Stimulated activated naive B cell treated with anti-CD40 and anti-IgM and Interleukin-4, amounts not matched to agents 10 μg/mL and 1 μg/mL and 100 μg/mL, for 72 hours (primary cell): Measurements from ENCODE around the gene SARDH.

Source experiments
- ATAC-seq, 2 donors: fragments of 150-1000 bp; cut with Tn5 transposase; replicated peaks; 2 replicates each; pipeline ENCODE4 v1.10.0; 2021; ENCODE audit warnings: moderate library complexity in 1 of 2
- DNase-seq: peaks from one replicate; pipeline ENCODE4 v3.0.0; 2021
- H3K27ac Mint-ChIP-seq: one replicate; pipeline ENCODE4 v1.8.0; 2022; ENCODE audit warnings: mild to moderate bottlenecking, mixed read lengths
- H3K27me3 Mint-ChIP-seq, 2 donors: one replicate each; pipeline ENCODE4 v1.8.0; 2022; ENCODE audit warnings: mixed read lengths in 2 of 2
- H3K36me3 Mint-ChIP-seq, 2 donors: one replicate each; pipeline ENCODE4 v1.8.0; 2022; ENCODE audit warnings: mixed read lengths in 2 of 2, mild to moderate bottlenecking in 1 of 2
- H3K4me1 Mint-ChIP-seq, 2 donors: one replicate each; pipeline ENCODE4 v1.8.0; 2022; ENCODE audit warnings: mixed read lengths in 2 of 2, mild to moderate bottlenecking in 1 of 2
- H3K4me3 Mint-ChIP-seq, 2 donors: one replicate each; pipeline ENCODE4 v1.8.0; 2022; ENCODE audit warnings: mild to moderate bottlenecking in 2 of 2, mixed read lengths in 2 of 2, moderate library complexity in 1 of 2
- H3K9me3 Mint-ChIP-seq, 2 donors: one replicate each; pipeline ENCODE4 v1.8.0; 2022; ENCODE audit warnings: mixed read lengths in 2 of 2, mild to moderate bottlenecking in 1 of 2

The SARDH gene

DNA sequence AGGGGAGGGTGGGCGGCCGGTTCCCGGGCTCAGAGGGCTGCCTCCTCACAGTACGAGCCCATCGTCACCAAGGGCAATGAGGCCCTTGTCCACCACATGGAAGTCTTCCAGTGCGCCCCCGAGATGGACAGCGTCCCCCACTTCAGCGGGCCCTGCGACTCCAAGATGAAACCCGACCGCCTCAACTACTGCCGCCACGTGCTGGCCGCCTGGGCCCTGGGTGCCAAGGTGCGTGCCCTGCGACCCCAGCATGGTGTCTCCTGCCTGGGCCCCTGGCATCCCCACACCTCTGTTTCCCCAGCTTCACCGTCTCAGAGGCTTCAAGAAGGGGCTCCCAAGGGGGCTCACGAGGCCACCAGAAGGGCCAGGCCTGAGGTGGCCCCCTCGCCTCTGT, 94.8 kb downstream of the SARDH start:
- no peak overlapping the region for H3K4me3 Mint-ChIP-seq
- H3K4me1 Mint-ChIP-seq: no peaks in the 10 kb centered on the region
- no peaks in the 10 kb centered on the region for H3K9me3 Mint-ChIP-seq
- peaks cover 30 to 41% of the 10 kb centered on the region in 2 donors for H3K27me3 Mint-ChIP-seq
- no peak for ATAC-seq
- DNase-seq: no peak
- H3K36me3 Mint-ChIP-seq: no peaks in the 10 kb centered on the region
- H3K27ac Mint-ChIP-seq: no peak overlapping the region

DNA sequence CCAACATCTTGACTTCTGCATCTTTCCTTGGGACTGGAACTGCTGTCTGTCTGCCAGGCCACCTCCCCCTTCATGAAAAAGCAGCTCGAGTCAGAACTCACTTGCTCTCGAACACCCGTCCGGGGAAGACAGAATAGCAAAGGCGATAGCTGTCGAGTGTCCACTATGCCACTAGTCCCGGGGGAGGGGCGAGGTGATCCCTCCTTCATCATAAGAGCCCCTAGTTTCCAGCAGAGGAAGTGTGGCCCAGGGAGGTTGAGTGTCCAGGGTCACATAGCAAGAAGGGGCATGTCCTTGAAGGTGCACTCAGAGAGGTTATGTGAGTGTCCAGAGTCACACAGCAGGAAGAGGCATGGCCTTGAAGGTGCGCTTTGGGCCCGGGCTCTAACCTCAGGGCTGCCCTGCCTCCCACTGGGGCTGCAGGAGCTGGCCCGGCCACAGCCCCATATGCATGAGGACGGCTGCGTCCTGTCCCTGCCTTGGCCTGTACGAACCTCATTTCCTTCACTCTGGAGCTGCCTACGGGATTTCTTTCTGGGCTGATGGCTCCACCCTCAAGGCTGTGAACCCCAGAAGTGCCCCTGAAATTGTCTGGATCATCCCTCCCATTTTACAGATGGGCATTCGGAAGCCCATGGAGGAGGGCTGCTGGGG, 95.3 kb downstream of the SARDH start:
- no peak for DNase-seq

DNA sequence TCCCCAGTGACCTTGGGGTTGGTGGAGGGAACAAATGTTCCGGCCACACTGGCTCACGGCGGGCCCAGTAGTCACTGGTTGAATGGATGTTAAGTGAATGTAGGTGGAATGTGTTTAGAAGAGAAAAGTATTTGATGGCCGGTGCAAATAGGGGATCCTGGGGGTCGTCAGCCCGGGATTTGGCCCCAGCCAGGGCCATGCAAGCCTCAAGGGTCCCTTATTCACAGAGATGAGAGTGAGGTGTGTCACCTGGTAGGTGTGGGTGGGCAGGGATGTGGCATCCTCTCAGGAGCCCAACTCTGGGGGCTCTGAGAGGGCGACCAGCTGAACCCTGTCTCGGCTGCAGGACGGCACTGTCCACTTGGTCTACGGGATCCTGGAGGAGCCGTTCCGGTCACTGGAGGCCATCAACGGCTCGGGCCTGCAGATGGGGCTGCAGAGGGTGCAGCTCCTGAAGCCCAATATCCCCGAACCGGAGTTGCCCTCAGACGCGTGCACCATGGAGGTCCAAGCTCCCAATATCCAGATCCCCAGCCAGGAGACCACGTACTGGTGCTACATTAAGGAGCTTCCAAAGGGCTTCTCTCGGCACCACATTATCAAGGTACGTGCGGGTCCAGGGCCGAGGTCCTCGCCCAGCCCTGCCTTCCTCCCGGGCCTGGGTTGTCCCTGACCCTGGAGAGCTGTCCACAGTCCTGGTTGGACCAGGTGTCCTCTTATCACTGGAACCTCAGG, 96.1 kb downstream of the SARDH start:
- DNase-seq: no peak
- no peak for ATAC-seq
- H3K36me3 Mint-ChIP-seq: no peaks in the 10 kb centered on the region
- H3K9me3 Mint-ChIP-seq: no peaks in the 10 kb centered on the region
- peaks cover 23 to 29% of the 10 kb centered on the region in 2 donors for H3K27me3 Mint-ChIP-seq
- H3K4me3 Mint-ChIP-seq: no peak overlapping the region
- no peak overlapping the region for H3K27ac Mint-ChIP-seq
- H3K4me1 Mint-ChIP-seq: no peaks in the 10 kb centered on the region

More for the DNA sequence above, 95.3 kb downstream of the SARDH start:
- Mint-ChIP-seq H3K27ac (no peak overlapping the region), H3K4me3 (no peak overlapping the region), H3K36me3 (no peaks in the 10 kb centered on the region), H3K9me3 (no peaks in the 10 kb centered on the region), H3K27me3 (peaks cover 26 to 36% of the 10 kb centered on the region in 2 donors), H3K4me1 (no peaks in the 10 kb centered on the region)
- ATAC-seq: no peak

DNA sequence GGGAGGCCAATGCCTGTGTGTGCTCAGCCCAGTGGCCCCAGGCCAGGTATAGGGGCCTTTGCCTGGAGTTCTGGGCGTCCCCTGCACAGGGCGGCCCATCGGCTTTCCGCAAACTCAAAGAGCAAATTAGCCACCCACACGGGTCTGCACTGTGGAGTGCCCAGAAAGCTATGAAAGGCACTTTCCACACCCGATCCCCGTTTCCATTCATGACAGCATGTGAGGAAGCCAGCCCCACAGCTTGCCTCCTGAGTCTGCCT, 96.8 kb downstream of the SARDH start:
- H3K27me3 Mint-ChIP-seq: peaks cover 25 to 33% of the 10 kb centered on the region in 2 donors
- no peak for DNase-seq
- no peak overlapping the region for H3K4me3 Mint-ChIP-seq
- H3K9me3 Mint-ChIP-seq: no peaks in the 10 kb centered on the region
- H3K27ac Mint-ChIP-seq: no peak overlapping the region
- H3K4me1 Mint-ChIP-seq: no peaks in the 10 kb centered on the region
- ATAC-seq: no peak
- no peaks in the 10 kb centered on the region for H3K36me3 Mint-ChIP-seq

DNA sequence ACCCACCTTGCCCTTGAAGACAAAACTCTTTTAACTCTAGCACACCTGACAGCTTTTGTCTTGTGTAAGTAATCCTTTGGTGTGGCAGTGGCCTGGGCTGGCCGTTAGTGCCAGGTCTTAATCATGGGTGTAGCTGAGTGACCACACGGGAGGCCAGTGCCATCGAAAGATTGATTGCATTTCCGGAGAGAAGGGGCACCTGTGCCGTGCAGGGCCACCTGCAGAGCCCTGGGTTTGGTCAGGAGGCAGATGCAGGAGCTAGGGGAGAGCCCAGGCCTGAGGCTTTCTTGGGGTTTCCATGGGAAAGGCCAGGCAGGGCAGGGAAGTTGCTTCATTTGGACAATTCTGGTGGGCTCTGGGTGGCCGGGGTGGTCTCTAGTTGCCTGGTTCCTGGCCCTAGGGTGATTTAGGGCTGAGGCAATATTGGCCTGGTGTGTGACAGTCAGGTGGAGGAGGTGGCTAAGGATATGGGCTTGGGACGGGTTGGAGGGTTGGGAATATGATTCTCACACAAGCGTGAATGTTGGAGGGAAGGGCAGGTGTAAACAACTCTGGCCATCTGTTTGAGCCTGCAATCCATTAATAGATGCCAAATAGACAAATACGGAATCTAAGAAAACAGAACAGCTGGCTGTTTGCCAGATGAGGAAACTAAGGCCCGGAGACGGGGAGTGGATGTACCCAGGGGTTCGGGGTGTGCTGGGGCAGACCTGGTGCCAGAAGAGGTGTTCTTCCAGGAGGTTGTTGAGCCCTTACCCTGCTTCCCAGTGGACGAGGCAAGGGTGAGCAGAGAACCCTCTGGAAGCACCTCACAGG, 97.4 kb downstream of the SARDH start:
- Mint-ChIP-seq H3K4me1 (no peaks in the 10 kb centered on the region), H3K9me3 (no peaks in the 10 kb centered on the region), H3K27ac (no peak overlapping the region), H3K4me3 (no peak overlapping the region), H3K27me3 (peaks cover 26 to 34% of the 10 kb centered on the region in 2 donors), H3K36me3 (no peaks in the 10 kb centered on the region)
- ATAC-seq: no peak
- DNase-seq: no peak

DNA sequence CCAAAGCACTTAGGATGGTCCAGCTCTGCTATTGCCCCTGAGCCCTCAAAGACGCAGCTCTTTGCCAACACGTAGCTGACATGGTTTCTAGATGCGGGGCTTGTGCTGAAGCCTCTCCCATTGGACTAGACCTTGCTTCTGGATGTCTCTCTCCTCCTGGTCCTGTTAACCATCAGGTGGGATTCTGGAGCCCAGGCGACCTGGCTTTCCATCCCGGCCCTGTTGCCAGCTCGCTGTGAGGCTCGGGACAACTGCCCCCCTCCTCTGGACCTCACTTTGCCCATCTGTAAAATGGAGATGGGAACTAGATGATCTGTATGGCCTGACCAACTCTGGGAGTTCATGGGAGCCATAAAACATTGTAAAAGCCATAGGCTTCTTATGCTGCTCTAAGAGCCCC, 98.0 kb downstream of the SARDH start:
- Mint-ChIP-seq H3K4me3 (no peak overlapping the region), H3K9me3 (no peaks in the 10 kb centered on the region), H3K27ac (no peak overlapping the region), H3K36me3 (no peaks in the 10 kb centered on the region), H3K27me3 (peaks cover 32 to 40% of the 10 kb centered on the region in 2 donors), H3K4me1 (no peaks in the 10 kb centered on the region)
- DNase-seq: no peak
- no peak for ATAC-seq

DNA sequence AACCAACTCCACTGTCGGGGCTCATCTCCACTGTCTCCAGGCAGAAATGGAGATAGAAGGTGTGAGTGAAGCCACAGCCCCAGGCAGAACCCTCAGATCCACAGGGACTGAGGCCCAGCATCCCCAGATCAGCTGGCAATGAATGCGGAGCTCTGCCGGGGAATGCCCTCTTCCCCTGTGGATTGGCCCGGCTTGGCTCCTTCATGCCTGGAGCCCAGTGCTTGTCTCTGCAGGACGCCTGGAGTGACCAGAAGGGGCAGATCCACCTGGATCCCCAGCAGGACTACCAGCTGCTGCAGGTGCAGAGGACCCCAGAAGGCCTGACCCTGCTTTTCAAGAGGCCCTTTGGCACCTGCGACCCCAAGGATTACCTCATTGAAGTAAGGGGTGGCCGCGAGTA, 98.5 kb downstream of the SARDH start:
- no peaks in the 10 kb centered on the region for H3K9me3 Mint-ChIP-seq
- H3K4me1 Mint-ChIP-seq: no peaks in the 10 kb centered on the region

DNA sequence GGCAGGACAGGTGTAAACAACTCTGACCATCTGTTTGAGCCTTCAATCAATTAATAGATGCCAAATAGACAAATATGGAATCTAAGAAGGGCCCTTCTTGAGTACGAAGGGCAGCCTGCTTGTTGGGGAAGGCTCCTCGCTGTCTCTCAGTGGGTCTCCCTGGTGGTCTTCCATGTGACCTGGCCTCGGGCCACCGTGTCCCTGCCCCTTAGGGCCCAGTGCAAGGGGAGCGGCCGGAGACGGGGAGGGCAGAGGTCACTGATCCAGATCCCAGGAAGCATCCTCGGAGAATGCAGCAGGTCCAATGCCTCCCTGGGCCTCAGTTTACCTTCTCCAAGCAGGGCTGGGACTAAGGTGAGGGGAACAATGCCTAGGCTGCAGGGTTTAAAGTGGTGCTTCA, 99.4 kb downstream of the SARDH start:
- DNase-seq (no peak), ATAC-seq (no peak)
- H3K4me3 Mint-ChIP-seq: no peak overlapping the region
- no peak overlapping the region for H3K27ac Mint-ChIP-seq
- no peaks in the 10 kb centered on the region for H3K4me1 Mint-ChIP-seq
- peaks cover 41 to 47% of the 10 kb centered on the region in 2 donors for H3K27me3 Mint-ChIP-seq
- no peaks in the 10 kb centered on the region for H3K36me3 Mint-ChIP-seq
- no peaks in the 10 kb centered on the region for H3K9me3 Mint-ChIP-seq

More for the DNA sequence above, 98.5 kb downstream of the SARDH start:
- Mint-ChIP-seq H3K27me3 (peaks cover 37 to 45% of the 10 kb centered on the region in 2 donors), H3K36me3 (no peaks in the 10 kb centered on the region), H3K27ac (no peak overlapping the region), H3K4me3 (no peak overlapping the region)
- ATAC-seq: no peak
- no peak for DNase-seq

DNA sequence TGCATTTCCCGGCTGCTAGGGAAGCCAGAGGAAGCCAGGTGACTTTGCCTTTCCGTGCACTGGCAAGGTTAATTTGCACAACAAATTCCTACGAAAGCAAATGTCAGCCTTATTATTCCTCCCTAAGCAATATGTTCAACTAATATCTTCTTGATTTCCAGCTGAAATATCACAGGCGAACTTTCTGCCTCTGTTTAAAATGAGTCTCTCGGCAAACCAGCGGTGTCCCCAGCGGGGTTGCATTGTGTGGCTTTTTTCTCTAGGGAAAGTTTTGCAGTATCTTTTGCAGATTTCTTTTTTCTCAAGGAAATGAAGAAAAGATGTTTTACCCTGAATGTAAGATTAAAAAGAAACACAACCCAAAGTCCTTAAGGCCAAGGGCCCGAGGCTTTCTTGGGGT, 100.1 kb downstream of the SARDH start:
- H3K27ac Mint-ChIP-seq: no peak overlapping the region
- H3K27me3 Mint-ChIP-seq: peaks cover 44 to 50% of the 10 kb centered on the region in 2 donors
- no peaks in the 10 kb centered on the region for H3K36me3 Mint-ChIP-seq
- H3K4me3 Mint-ChIP-seq: no peak overlapping the region
- DNase-seq (no peak), ATAC-seq (no peak)
- no peaks in the 10 kb centered on the region for H3K4me1 Mint-ChIP-seq
- no peaks in the 10 kb centered on the region for H3K9me3 Mint-ChIP-seq

DNA sequence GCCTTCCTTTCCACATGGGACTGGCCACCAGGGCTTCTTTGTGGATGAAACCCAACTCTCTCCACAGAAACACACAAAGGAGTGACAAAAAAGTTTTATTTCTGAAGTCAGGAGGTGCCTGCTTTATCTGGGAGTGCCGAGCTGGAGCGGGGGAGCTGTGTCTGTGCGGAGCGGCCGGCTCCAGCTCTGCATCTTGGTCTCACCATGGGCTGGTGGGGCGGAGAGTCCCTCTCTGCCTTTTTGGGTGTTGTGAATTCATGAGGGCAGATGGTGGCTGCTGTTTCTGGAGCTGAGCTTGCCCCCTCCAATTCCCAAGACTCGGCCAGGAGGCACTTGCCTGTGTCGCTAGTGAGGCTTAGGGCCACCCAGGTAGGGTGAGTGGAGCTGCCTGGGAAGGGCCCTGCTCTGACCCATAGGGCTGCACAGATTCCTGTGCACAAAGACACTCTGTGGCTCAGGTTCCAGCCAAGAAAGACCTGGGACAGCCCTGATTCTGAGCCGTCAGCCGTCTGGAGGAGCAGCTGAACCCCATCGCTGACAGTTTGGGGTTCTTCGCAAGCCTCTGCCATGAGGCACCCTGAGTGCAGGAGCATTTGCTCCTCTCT, 100.6 kb downstream of the SARDH start:
- Mint-ChIP-seq H3K9me3 (no peaks in the 10 kb centered on the region), H3K36me3 (no peaks in the 10 kb centered on the region), H3K27me3 (peaks cover 44 to 54% of the 10 kb centered on the region in 2 donors), H3K4me1 (no peaks in the 10 kb centered on the region), H3K27ac (no peak overlapping the region), H3K4me3 (no peak overlapping the region)
- ATAC-seq (no peak), DNase-seq (no peak)

DNA sequence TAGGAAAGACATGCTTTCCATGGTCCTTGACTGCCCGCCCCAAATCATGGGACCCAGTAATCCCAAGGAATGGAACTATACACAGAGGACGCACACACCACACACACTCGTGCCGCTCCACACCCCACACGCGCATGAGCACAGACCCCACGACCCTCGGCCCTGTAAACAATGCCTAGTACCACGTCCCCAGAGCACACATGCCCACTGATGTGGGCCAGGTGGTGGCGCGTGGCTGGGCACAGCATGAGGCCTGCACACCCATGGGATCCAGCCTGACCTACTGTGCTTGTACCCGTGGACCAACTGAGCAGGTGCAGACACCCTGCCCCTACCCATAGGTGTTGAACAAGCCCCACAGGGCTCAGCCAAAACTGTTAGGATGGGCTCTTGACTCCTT, 101.2 kb downstream of the SARDH start:
- no peaks in the 10 kb centered on the region for H3K36me3 Mint-ChIP-seq
- H3K9me3 Mint-ChIP-seq: no peaks in the 10 kb centered on the region
- H3K27me3 Mint-ChIP-seq: peaks cover 44 to 58% of the 10 kb centered on the region in 2 donors
- no peak for DNase-seq
- no peak for ATAC-seq
- no peak overlapping the region for H3K27ac Mint-ChIP-seq
- H3K4me3 Mint-ChIP-seq: no peak overlapping the region
- no peaks in the 10 kb centered on the region for H3K4me1 Mint-ChIP-seq

DNA sequence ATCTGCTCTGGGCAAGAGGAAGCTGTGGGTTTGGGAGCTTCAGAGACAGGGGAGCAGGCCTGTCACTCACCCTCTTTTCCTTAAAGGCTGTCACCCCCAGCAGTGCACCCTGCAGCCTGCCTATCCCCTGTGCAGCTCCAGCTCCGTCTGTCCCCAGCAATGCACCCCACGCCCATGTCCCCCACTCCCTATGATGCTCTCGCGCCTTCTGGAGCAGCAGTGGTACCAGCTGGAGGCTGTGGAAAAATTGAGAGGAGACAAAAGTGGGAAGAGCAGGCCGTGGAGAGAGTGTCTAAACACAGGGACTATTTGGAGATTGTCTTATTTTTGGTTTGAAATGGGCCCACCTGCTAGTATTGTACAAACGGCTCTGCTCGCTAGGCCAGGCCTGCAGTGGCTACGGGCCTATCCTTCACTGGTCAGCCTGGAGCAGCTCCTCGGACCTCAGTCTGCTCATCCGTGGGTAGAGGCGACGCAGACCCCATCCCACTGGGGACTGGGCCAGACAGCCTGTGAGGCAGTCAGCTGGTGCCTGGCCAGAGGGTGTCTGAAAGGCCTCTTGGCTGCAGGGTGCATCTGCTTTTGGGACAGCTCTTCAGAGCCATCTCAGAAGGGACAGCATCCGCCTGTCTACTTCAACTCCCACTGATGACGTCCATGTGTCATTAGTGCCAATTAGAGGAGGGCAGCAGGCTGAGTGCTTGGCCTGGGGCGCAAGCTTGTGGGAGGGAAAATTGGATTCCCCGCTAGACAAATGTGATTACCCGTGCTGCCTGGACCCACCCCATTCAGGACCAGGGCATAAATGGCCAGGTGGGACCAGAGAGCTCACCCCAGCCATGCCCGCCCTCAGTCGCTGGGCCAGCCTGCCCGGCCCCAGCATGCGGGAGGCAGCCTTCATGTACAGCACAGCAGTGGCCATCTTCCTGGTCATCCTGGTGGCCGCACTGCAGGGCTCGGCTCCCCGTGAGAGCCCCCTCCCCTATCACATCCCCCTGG, 102.3 kb downstream of the SARDH start, which contains the start of gene DBH:
DBH (plus strand) TSS at position 831 of the 999 bp plus-strand sequence; CDS start at position 840, 9 bp downstream.
- Mint-ChIP-seq H3K9me3 (no peaks in the 10 kb centered on the region), H3K27ac (no peak within 1 kb of the TSS), H3K4me1 (no peaks in the 10 kb centered on the region), H3K36me3 (no peaks in the 10 kb centered on the region), H3K27me3 (peaks cover 38 to 58% of the 10 kb centered on the region in 2 donors), H3K4me3 (no peak within 1 kb of the TSS)
- DNase-seq (no peak), ATAC-seq (no peak)

DNA sequence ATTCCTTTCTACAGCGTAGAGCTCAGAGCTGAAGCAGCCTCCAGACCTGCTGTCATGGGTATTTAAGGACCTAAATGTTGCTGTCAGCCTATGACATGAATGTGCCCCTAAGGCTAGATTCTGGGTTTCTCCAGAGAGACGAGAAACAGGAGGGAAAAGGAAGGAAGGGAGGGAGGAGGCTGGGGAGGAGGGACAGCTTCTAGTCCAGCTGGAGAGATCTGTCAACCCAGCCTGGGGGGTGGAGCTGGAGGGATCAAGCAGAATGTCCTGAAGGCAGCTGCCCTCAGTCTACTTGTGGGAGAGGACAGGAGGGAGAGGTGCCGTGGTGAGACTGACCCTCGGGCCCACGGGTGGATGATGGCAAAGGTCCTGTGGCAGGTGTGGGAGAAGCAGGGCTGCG, 103.1 kb downstream of the SARDH start:
- H3K9me3 Mint-ChIP-seq: no peaks in the 10 kb centered on the region
- ATAC-seq (no peak), DNase-seq (no peak)
- peaks cover 35 to 56% of the 10 kb centered on the region in 2 donors for H3K27me3 Mint-ChIP-seq
- no peaks in the 10 kb centered on the region for H3K36me3 Mint-ChIP-seq
- no peaks in the 10 kb centered on the region for H3K4me1 Mint-ChIP-seq
- no peak overlapping the region for H3K4me3 Mint-ChIP-seq
- no peak overlapping the region for H3K27ac Mint-ChIP-seq
